Stimulated activated CD4-positive, alpha-beta T cell treated with anti-CD3 and anti-CD28 coated beads, Interleukin-15, amount 100 ng/mL, for 24 hours (primary cell): Measurements from ENCODE around the gene GPR158.

Experiments used
- DNase-seq: peaks from one replicate; pipeline ENCODE4 v3.0.0-alpha.2; 2020

GPR158 gene

DNA sequence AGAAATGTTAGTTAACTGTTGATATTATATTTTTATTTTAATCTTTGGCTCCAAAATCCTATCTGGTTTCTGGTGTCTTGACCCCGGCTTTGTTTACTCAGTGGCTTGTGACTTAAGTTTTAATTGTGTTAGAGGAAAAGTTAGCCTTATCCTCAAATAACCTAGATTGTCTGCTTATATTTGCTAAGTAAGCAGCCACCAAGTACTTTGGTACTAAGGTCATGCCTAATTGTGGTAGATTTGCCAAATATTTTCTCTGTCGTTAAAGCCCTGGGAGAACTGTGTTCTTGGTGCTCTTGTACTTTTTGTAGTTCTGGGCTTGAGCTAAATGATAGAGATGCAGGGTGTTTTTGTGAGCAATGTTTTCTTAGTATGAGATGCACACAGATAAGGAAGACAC, 34.8 kb downstream of the GPR158 start:
- DNase-seq: no peak

- DNase-seq: no peak
Measured at GRCh38 chr10:25210265-25210664, 35.5 kb downstream of the GPR158 start.

GRCh38 chr10:25220156-25220555, 45.4 kb downstream of the GPR158 start:
- DNase-seq: no peak

DNA sequence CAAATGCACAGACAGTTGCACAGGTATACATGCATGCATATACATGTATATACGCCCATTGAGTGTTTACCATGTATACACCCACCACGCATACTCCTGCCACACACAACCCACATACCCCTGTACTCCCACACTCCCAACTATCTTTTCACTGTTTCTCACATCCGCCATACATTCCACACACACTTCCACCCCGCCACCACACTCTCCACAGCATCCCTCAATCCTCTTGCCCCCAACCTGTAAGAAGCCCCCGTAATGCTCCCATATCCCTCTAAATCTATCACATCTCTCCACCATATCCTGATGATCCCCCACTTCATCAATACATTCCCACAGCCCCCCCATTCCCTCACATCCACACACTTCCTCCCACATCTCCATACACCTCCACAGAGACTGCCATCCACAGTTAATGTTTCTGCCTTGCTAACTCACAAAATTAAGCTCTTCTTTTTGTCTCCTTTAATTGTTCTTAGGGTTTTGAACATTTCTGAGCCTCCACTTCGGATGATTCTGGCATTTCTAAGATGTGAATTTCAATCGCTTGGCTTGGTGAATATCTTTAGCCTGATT, 47.4 kb downstream of the GPR158 start:
- DNase-seq: no peak

DNA sequence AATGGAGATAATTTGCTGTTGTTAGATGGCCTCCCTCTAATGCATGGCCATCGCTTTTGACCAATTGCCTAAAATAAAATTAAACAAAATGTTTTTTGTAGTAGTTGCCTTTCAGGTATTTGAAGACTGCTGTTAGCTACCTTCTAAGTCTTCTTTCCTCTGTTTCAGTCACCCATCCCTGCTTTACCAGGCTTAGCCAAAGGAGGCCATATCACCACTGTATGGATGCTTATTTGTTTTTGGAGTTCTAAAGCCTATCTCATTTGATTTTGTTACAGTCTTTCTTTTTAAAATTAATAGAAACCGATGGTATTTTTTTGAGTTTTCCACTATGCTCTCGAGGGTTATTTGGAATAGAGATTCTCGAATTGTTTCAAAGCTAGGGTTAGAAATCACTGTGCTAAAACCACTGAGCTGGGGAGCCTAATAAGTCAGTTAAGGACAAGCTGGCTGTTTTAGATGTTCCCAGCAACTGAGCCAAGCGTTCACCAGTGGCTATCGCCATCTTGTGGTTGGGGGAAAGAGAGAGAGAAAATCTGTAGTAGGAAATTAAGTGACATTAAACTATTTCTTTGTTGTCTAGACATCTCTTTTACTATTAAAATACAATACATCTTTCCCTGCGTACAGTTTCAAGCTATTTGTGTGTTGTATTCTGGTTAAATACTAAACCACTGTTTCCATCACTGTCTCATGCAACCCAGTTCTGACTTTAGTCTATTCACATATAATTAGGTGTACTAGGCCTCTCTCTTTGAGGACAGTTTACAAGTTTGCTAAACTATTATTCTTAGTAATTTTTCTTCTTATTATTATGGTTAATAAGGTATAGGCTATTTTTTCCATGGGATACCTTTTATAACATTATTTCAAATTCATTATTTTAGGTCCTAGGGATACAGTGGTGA, 52.2 kb downstream of the GPR158 start:
- DNase-seq: peak; percentile 8

GRCh38 chr10:25231751-25232150, 57.0 kb downstream of the GPR158 start:
- DNase-seq: no peak

DNA sequence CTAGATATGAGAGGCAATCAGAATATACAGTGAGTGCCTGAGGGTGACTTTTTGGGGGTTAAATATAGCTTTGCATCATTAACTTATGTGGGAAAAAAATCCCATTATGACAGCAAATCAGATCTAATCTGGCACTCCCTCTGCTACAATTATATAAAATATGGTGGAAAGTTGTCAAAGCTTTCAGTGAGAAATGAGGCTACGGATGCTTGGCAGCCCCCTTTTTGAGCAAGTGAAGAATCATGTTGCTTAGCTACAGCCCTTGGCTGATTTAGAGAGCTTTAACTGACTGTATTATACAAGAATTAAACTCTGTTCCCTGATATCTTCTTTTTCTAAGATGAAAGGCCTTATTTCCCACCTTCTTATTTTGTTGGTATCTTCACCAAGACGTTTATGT, 57.4 kb downstream of the GPR158 start:
- no peak for DNase-seq

GRCh38 chr10:25245165-25245564, 70.4 kb downstream of the GPR158 start:
- DNase-seq: no peak

GRCh38 chr10:25257646-25258045, 82.8 kb downstream of the GPR158 start:
- no peak for DNase-seq

DNA sequence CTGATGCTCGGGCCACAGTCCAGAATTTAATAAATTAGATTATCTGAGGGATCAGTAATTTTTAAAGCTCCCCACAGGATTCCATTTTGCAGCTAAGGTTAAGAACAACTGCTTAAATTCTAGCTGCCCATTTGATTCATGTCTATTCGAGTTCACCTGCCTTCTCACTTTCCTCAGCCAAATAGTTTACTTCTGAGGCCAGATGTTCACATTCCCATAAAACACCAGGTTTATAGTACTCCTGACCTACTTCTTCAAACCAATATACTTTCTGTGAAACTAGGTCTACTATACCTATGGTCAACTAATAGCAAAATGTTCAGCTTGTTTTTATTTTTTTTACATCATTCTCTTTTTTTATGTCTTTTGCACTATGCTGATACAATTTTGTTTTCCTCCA, 86.3 kb downstream of the GPR158 start:
- DNase-seq: no peak

GRCh38 chr10:25261558-25261957, 86.8 kb downstream of the GPR158 start:
- DNase-seq: no peak

DNA sequence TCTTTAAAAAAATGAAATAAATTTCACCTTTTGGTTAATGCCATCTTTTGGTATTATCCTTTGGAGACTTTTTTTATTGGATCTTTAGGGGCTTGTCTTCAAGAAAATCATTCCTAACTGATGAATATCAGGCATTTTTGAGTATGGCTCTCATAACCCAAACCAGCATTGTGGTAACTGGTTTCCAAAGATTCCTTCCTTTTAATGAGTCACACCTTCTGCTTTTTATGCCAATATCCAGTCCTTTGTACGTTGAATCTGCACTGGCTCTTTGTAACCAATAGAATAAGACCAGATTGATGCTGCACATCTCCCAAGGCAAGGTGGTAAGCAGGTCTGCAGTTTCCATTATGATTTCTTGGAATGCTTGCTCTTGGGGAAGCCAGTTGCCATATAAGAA, 89.1 kb downstream of the GPR158 start:
- DNase-seq: no peak

DNA sequence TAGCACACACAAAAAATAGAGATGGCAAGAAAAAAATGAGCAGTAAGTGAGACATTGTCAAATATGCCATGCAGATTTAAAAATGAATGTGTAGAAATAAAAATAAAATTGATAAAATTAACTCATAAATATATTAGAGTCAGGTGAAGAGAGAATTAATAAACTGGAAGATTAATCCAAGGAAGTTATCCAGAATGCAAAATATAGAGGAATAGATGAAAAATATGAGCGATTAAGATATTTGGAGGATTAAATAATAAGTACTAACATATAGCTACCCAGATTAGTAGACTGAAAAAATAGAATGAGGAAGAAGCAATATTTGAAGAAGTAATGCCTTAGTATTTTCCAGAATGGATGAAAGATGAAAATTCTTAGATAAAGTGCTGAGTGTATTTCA, 103.4 kb downstream of the GPR158 start:
- DNase-seq: no peak

DNA sequence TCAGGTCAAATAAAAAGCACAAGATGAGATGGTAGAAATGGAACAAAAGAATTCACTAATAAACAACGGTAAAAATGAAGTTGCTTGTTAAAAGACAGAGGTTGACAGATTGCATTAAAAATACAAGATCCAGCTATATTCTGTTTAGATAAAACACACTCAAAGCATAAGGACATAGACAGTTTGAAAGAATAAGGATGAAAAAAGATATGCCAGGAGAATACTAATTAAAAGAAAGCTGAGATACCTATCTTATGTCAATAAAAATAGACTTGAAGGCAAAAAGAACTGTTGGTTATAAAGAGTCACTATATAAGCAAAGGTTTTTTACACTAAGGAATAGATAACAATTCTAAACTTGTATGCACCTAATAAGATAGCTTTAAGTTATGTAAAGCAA, 105.3 kb downstream of the GPR158 start:
- no peak for DNase-seq

DNA sequence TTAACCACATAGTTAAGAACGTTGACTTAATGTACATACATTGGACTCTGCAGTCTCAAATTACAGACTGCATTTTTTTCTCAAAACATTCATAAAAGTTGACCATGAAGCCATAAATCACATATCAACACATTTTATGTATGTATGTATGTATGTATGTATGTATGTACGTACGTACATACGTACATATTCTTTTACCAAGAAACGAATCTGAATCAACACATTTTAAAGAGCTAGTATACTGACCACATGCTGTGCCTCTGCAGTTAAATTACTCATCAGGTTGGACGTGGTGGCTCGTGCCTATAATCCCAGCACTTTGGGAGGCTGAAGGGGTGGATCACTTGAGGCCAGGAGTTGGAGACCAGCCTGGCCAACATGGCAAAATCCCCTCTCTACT, 105.8 kb downstream of the GPR158 start:
- no peak for DNase-seq

DNA sequence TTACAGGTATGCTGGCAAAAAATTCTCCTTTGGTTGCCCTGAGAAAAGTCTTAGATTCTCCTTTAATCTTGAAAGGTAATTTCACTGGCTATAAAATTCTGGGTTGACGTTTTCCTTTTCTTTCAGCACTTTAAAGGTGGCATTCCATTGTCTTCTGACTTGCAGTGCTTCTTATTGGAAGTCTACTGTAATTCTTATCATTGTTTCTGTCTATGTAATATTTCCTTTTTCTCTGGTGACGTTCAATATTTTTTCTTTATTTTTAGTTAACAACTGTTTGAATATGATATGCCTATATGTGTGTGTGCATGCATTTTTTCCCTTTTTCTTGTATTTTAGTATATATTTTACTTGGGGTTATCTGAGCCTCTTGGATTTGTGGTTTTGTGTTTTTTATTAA, 111.0 kb downstream of the GPR158 start:
- DNase-seq: no peak

DNA sequence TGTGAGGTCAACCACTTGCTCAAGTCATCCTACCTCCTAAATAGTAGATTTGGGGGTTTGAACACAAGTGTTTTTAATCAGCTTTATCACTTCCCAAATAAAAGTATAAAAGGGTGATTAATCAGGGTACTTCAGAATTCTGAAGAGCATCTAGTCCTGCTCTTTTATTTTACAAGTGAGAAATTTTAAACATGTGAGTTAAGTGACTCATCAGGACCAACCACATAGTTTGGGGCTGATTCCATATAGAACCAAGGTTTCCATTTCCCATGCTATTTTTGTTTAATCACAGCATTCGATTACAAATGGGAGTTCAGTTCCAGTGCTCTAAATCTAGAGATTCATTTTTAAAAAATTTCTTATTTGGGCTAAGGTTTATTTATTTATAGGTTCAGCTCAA, 113.4 kb downstream of the GPR158 start:
- DNase-seq: no peak

DNA sequence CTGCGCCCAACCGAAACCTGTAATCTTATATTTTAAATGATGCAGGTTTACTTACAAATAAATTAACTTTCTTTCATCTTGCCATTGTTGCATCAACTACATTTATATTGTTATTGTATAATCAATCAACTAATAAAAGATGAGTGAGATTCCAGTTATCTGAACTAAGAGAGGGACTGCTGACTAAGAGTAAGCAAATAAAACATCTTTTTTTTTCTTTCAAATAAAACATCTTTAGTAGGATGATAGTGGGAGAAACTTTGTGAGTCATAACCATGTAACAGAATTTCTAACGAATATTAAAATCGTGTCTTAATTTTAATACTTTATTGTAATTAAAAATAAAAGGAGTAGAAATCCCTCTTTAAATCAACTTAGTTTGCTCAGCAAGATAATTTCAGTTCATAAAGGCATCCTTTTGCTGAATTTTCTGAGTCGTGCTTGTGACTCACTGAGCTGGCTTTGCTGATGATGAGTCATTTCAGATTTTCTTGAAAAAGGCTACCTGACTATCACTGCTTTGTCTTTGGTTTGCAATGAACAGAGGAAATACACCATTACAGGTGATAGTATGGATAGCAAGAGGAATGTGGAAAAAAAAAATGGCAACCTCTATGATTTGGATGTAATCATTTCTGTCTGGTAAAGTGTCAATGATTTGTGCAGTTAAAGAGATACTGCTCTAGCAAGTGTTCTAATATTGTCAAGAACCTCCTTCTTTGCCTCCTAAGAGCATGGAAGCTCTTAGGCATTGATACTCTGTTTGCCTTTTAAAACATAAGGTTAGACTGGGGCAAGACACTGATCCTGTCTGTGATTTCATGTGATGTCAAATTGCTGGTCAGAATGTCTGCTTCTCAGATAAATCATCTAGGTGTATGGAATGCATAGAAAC, 119.5 kb downstream of the GPR158 start:
- DNase-seq: no peak

- no peak for DNase-seq
Measured at GRCh38 chr10:25296324-25296723, 121.5 kb downstream of the GPR158 start.

DNA sequence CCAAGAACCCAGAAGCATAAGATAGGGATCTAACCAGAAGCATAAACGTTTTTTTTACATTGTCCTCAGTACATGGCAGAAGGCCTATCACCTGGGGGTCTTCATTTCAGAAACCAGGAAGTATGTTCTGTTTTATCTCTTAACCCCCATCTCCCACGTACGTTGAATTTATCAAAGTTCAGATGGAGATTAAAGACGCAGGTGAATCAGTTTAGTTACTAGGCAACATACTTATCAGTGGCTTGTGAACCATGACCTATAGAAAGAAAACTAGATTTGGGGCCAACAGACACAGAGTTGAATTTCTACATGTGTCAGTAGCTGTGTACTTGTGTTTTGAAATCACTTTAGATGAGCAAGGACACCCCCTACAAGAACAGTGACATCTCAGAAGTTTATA, 122.7 kb downstream of the GPR158 start:
- DNase-seq: no peak

GRCh38 chr10:25300073-25300472, 125.3 kb downstream of the GPR158 start:
- no peak for DNase-seq

DNA sequence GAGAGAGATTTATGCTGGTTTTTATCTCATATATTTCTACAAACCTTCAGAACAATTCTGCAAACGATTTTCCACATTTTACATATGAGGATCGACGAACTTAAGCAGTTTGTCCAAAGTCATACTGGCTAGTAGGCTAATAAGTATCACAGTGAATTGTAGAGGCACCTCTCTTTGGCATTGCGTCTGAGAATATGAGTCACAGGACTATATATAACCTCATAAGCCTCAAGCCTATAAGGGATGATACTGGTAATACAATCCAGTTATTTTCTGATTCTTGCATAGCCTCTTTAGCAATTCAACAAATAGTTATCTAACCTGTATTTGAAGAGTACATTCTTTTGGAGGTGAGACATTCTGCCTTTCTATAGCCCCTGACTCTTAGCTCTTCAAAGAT, 129.8 kb downstream of the GPR158 start:
- DNase-seq: no peak

GRCh38 chr10:25306386-25306785, 131.6 kb downstream of the GPR158 start:
- no peak for DNase-seq

GRCh38 chr10:25308278-25308677, 133.5 kb downstream of the GPR158 start:
- no peak for DNase-seq
